Hepatocyte (in vitro differentiated cells): ENCODE results near the gene SPDYE6.

Experiments
- EZH2phosphoT487 ChIP-seq: fragments of 200-600 bp; sonication (generic); IDR thresholded peaks from one replicate; pipeline ENCODE4 v1.6.1; 2018; ENCODE audit warnings: antibody characterized with exemption, mild to moderate bottlenecking, low read depth, moderate library complexity; ENCODE audit not compliant: unreplicated experiment, severe bottlenecking
- TF ChIP-seq, protein P1 (sequence below): fragments of 200-600 bp; sonication (generic); IDR thresholded peaks from 2 replicates; pipeline ENCODE4 v1.5.1; 2016; ENCODE audit warnings: antibody characterized with exemption, mild to moderate bottlenecking; ENCODE audit not compliant: poor library complexity

DNA sequence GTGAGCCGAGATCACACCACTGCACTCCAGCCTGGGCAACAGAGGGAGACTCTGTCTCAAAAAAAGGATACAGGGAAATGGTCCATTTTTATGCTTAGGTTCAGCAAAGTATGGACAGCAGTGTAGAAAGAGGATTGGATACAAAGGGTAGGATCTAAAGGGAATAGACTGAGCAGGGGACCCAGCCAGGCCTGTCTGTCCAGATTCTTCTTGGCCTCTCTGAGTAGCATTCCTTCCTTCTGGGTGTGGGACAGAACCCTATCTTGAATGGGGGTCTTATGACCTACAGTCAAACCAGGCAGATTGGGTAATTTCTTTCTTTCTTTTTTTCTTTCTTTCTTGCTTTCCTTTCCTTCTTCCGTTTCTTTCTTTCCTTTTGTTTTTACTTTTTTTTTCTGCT is 43.9 kb downstream of the SPDYE6 start:
- no peak for TF ChIP-seq EZH2phosphoT487
- TF ChIP-seq, protein P1, sequence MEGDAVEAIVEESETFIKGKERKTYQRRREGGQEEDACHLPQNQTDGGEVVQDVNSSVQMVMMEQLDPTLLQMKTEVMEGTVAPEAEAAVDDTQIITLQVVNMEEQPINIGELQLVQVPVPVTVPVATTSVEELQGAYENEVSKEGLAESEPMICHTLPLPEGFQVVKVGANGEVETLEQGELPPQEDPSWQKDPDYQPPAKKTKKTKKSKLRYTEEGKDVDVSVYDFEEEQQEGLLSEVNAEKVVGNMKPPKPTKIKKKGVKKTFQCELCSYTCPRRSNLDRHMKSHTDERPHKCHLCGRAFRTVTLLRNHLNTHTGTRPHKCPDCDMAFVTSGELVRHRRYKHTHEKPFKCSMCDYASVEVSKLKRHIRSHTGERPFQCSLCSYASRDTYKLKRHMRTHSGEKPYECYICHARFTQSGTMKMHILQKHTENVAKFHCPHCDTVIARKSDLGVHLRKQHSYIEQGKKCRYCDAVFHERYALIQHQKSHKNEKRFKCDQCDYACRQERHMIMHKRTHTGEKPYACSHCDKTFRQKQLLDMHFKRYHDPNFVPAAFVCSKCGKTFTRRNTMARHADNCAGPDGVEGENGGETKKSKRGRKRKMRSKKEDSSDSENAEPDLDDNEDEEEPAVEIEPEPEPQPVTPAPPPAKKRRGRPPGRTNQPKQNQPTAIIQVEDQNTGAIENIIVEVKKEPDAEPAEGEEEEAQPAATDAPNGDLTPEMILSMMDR, result no peak
